ENCODE data around the gene SLC38A1.
"Not testable (repeated sequence)": the region's sequence is repeated elsewhere in the genome, so short reads cannot be mapped to it uniquely, and the experiment has no call there.

The SLC38A1 gene

DNA sequence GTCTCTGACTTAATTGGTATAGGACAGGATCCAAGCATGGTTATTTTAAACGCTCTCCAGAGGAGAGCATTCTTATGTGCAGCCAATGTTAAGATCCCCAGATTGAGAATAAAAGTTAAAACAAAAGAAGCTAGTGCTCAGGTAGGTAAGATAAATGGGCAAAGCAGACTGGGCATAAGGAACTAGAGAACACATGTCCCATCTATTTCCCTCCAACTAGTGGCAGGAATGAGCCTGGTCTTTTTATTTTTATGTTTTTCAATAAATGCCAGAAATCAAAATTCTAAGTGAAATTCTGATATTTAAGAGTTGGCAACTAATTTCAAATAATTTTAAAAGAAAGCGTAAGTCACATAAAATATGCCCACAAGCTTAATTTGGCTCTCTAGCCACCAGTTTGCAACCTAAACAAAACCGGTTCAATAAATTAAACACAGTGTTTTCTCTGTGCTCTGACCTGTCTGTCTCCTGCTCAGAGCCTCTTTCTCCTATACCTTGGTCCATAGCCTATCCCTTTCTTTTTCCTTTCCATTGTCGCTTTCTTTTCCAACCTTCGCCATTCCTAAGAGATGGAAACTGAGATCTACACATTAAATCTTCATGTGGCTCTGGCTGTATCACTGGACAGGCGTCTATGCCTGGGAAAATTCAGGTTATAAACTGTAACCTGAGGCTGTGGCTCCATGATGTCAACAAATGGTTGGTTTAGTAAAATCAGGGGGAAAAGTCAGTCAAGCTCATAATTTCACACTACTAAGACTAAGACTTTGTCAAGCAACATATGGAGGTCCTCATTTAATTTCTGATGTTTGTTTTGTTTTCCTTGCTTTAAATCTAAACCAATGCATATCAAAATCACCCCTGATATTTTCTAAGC is 5.5 kb downstream of the SLC38A1 start:
- no peak for DNase-seq

DNA sequence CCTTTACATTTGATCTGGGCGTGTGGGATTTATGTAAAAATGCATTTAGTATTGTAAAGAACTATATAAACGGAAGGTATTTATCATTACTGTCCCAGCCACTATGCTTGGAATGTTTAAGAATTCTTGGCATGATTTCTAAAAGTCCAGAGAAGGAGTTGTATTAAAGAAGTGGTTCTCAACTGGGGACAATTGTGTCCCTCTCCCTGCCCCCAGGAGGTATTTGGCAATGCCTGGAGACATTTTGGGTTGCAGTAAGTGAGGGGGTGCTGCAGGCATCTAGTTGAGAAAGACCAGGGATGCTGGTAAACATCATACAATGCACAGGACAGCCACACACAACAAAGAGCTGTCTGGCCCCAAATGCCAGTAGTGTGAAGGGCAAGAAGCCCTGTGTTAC is 7.2 kb downstream of the SLC38A1 start:
- no peak for DNase-seq

DNA sequence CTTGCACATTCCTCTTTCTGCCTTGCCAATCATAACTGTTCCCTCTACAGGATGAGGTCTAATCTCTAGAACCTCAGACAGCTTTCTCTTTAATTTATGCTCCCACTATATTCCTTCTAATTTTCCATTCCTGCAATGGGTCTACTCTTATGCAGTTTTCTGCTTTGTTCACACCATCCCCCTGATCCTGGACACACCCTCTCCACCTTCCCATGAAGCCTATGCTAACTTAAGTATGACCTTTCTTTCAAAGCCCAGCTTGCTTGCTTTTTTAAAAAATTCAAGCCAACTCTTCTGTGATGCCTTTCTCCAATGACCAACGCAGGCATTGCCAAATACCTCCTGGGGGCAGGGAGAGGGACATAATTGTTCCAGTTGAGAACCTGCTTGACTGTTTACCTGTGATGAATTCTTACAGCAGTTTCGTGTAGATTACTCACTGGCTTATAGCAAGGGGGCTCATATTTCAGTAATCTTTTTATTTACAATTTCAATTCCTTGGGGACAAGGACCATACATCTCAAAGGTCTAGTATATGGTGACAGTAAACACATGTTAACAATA is 7.8 kb downstream of the SLC38A1 start:
- no peak for DNase-seq

DNA sequence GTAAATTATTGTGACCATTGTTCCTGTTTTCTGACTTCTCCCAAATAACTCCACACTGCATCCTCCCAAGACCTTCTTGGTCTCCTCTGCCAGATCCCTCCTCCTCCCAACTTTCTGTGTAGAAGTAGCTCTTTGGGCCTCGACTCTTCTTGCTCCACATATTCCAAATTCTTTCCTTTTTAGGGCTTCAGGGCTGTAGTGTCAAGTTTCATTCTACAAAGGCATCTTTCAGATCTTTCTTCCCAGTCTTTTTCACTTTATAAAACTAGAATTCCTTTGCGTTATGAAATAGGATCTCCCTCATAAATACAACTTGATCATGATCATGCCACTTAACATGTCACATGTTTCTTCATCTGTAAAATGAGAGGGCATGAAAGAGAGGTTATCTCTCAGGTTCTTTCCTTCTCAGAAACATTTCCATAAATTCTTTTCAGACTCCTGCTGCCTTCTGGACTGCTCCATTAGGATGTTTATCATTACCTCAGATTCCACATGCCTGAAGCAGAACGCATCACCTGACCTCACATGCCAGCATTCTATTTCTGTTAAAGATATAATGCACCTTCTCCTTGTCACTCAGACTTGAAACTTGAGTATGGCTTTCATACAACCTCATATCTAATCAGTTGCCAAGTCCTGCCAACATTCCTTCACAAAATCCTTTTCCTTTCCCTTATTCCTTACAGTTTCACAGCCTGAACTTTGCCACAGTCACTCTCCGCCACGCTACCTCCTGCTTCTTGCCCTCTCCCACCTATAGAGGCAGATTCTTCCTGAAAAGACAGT is 8.5 kb downstream of the SLC38A1 start:
- no peak for DNase-seq

DNA sequence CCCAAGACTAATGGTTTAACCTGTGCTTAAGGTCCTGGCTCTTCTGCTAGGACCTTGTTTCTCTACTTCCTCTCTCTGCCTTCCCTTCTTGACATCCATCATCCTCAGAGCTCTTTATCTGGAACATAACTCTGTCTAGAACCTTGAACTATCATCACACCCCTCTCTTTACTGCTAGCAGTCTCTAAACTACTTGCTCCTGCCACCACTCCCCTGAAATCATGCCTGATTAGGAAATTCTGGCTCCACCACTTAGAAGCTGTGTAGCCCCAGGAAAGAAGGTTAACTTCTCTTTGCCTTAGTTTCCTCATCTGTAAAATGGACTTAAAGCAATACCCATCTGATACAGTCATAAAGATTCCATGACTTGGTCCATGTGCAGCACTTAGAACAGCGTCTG is 9.1 kb downstream of the SLC38A1 start:
- DNase-seq, result no peak

DNA sequence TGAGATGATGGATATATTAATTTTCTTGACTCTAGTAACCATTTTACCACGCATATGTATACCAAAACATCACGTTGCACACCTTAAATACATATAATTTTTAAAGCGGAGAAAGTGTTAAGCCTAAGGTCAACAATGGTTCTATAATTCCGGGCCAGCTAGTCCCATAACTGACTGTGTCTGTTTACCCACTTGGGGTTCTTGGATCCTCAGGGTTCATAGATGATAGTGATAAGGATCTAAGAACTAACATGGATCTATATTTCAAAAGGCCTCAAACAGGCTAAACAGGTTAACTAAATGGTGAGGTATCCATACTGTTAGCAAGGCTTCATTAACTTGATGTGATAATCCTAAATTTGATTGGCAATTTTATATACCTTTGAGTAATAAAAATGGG is 9.8 kb downstream of the SLC38A1 start:
- no peak for DNase-seq

DNA sequence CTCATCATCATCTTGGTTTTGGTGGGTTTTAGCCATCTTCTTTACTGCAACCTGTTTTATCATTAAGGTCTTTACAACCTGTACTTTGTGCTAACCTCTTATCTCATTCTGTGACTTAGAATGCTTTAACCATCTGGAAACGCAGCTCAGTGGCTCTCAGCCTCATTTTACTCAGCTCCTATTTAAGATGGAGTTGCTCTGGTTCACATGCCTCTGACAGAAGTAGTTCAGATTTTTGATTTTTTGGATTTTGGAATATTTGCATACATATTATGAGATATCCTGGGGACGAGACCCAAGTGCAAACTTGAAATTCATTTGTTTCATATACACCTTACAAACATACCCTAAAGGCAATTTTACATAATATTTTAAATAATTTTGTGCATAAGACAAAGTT is 10.7 kb downstream of the SLC38A1 start:
- no peak for DNase-seq

DNA sequence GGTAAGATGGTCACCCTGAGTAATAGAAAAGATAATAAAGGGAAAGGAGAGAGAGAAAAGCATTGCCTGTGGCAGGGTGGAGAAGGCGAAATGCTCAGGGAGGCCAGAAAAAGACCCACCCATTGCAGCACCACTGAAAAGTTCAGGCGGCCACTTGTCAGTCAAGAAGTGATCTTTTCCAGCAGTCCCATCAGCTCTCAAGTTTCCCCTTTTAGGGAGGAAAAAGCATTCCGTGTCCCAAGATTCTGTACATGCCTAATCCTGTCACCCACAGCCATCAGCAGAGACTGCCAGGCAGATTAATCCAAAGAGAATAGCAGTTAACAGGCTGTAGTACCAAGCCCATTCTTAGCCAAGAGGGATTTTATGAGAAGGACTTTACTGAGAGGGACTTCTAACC is 11.9 kb downstream of the SLC38A1 start:
- no peak for DNase-seq

DNA sequence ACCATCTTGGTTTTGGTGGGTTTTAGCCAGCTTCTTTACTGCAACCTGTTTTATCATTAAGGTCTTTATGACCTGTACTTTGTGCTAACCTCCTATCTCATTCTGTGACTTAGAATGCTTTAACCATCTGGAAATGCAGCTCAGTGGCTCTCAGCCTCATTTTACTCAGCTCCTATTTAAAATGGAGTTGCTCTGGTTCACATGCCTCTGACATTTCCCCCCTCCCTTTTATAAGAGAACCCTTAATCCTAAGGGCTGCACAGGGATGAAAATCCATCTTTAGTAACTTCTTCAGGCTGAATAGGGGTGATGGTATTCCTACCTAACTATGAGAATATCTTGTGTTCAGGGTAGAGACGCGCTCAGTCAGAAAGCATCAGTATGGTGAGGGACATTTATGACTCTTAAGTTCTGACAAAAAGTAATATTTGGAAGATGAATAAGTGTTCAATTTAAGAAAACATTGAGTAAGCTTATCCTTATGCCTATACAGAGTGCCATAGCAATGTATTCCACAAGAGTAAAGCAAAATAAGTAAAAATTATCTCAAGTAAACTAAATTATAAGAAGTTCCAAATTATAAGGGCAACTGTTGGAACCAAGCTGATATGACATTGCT is 15.2 kb downstream of the SLC38A1 start:
- DNase-seq, result no peak

DNA sequence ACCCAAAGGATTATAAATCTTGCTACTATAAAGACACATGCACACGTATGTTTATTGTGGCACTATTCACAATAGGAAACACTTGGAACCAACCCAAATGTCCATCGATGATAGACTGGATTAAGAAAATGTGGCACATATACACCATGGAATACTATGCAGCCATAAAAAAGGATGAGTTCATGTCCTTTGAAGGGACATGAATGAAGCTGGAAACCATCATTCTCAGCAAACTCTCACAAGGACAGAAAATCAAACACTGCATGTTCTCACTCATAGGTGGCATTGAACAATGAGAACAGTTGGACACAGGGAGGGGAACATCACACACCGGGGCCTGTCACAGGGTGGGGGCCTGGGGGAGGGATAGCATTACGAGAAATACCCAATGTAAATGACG is 16.8 kb downstream of the SLC38A1 start:
- DNase-seq, result not testable (repeated sequence)

DNA sequence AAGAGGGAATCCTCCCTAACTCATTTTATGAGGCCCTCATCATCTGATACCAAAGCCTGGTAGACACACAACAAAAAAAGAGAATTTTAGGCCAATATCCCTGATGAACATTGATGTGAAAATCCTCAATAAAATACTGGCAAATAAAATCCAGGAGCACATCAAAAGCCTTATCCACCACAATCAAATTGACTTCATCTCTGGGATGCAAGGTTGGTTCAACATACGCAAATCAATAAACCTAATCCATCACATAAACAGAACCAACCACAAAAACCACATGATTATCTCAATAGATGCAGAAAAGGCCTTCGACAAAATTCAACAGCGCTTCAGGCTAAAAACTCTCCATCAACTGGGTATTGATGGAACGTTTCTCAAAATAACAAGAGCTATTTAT is 18.9 kb downstream of the SLC38A1 start:
- not testable (repeated sequence) for DNase-seq

DNA sequence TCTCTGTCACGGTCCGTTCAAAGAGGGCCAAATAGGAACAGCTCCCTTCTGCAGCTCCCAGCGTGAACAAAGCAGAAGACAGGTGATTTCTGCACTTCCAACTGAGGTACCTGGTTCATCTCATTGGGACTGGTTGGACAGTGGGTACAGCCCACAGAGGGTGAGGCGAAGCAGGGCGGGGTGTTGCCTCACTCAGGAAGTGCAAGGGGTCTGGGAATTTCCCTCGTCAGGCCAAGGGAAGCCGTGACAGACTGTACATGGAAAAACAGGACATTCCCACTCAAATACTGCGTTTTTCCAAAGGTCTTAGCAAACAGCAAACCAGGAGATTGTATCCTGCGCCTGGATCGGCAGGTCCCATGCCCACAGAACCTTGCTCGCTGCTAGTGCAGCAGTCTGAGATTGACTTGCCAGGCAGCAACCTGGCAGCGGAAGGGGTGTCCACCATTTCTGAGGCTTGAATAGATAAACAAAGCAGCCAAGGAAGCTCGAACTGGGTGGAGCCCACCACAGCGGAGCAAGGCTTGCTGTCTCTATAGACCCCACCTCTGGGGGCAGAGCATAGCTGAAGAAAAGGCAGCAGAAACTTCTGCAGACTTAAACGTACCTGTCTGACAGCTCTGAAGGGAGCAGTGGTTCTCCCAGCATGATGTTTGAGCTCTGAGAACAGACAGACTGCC is 22.7 kb downstream of the SLC38A1 start:
- DNase-seq, result no peak

DNA sequence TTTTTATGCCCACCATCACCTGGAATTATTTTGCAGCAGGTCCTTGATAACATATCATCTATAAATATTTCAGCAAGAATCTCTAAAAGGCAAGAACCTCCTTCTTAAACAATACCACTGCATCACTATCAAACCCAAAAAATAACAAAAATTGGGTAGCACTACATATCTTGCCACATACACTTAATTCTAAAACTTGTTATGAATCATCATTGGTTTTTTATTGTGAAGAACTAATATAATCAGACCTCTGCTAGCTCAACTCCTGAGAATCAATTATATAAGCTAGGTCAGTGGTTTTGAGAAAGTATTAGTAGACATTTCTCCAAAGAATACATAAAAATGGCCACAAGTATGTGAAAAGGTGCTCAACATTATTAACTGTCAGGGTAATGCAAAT is 23.8 kb downstream of the SLC38A1 start:
- no peak for DNase-seq

DNA sequence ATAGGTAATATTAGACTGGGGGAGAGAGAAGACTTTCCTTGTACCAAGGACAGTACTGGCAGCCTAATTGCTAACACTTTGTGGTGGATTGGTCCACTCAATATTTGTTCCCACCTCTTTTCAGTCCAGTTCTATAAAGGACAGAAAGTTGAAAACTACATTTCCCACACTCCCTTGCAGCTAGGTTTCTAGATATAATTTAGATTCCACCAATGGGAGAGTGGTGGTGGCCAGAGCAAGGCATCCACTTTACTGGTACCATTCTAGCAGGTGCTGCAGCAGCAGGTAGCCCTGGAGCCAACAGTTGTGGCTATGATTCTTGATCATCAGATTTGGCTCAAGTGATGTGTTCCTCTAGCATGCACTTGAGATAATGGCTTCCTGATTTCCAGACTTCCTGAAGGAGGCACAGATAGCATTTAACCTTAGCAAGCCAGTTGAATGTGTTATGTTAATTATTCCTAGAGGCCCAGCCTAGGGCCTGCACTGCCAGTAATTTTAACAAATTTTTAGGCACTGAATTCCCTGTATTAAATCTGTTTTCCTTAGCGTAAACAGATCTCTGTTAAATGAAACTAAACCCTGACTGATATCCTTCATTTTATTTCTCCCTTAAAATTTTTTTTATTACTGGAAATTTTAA is 24.4 kb downstream of the SLC38A1 start:
- no peak for DNase-seq

DNA sequence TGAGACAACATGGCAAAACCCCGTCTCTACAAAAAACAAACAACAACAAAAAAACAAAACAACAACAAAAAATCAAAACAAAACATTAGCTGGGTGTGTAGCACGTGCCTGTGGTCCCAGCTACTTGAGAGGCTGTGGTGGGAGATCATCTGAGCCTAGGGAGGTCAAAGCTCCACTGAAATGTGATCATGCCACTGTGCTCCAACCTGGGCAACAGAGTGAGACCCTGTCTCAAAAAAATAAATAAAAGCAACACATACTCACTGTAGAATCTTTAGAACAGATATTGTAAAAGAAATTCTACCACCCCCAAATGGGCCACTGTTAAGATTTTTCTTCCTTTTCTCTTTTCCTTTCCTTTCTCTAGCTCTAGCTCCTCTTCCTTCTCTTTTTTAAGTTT is 26.3 kb downstream of the SLC38A1 start:
- no peak for DNase-seq

DNA sequence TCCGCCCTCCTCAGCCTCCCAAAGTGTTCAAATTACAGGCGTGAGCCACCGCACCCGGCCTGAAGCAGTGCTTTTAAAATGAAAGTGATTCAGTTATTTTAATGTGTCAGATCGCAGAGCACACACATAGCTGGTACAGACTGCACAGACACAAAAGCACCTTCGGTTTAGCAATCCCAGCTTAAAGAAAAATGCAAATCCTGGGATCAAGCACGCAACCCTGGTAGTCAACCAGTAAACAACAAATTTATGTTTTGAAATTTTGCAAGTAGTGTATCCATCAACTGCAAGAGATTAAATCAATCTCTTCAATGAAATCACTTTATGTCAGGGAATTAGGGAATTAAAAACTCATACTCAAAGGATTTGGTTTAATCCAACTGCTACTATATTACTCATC is 28.4 kb downstream of the SLC38A1 start:
- DNase-seq, result no peak

DNA sequence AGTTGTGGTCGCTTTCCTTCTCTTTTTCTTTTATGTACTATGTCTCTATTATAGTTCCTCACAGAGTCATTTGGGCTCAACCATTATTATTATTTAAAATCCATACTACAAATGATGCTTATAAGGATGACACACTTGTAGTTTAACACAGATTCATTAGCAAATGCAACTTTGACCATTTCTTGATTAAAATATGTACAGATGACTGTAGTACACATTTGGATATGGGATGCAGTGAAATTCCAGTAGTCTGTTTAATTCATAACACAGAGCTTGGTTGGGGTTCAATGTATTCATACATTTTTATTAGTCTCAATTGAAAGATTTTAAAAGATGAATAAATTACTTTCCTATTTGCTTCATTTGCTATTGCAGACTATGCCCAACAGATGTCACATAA is 30.0 kb downstream of the SLC38A1 start:
- DNase-seq, result no peak

DNA sequence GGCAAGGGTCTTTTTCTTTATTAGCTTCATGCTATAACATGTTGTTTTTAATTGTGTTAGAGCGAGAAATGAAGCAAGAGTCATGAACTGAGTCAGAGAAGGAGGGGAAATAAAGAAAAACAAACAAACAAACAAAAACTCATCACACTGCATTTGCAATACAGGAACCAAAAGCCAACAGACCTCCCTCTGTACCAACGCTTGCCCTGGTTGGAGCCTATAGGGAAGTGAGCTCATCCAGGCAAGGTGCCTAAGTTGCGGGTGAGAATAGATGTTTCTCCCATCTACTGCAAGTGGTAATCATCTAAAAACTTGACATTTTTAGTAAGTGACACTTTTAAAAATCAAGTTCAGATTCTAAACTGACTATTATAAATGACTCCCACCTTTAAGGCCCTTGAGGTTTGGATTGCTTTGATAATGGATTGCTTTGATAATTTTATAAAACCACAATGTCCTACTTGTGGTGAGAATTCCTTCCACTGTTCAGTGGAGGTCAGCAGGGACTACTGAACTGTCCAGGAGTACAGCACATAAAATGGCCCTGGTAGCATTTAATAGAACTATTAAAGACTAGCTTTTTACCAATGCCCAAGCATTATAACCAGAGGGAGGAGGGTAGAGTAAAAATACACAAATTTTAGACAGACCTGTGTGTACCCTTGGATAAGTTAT is 31.3 kb downstream of the SLC38A1 start:
- DNase-seq, result no peak

DNA sequence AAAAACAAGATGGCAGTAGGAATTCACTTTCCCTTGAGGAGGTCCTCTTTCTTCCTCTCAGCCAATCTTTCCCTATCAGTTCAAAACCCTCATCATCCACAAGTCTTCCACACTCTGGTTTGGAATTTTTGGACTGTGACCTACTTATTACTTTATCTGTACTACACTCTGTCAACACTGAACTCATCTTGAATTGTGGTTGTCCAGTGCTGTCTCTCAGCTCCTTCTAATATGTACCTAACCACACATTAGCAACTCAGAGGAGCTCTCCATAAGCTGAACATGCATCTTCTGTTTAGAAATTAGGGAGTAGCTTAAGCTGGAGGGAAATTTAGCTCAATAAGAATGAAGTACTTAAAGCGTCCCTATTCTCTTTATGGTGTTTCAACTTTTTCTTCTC is 34.8 kb downstream of the SLC38A1 start:
- no peak for DNase-seq

DNA sequence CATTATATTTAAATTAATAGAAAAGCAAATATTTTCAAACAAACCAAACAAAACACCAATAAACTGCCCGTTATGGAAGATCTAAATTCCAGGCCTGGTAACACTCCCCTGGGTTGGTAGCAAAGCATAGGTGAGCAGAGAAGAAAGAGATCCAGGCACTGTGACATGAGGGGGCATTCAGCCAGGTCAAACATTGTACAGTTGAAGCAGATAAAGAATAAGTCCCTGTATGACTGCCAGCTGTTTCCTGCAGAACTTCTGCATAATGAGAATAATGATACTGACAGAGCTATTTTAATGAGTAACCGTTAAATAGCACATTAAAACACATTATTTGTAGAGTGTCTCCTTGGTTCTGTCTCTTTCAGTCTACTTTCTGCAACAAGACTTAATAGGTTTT is 35.4 kb downstream of the SLC38A1 start:
- no peak for DNase-seq

DNA sequence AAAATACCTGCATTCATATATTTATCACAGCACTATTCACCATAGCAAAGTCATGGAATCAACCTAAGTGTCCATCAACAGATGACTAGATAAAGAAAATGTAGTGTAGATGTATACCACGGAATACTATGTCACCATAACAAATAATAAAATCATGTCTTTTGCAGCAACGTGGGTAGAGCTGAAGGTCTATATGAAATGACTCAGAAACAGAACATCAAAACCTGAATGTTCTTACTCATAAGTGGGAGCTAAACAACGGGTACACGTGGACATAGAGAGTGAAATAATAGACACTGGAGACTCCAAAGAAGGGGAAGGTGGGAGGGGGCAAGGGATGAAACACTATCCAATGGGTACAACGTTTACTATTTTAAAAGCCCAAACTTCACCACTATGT is 37.9 kb downstream of the SLC38A1 start:
- DNase-seq, result no peak

DNA sequence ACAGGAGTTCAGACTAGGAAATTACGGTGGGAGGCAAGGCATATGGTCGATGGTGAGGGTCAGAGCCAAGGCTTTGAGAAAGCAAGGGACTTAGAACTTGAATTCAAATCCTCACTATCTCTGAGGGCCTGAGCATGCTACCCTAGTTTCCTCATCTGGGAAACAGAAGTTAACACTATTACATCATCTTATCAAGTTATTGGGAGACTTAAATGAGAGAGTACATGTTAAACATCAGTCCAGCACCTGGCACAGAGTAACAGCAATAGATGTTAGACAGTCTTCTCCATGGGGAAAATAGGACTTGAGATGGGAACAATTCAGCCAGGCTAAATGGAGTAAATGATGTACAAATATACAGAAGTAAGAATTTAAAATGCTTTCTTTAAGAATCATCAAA is 38.5 kb downstream of the SLC38A1 start:
- DNase-seq, result no peak
